Mesendoderm (in vitro differentiated cells): ENCODE measurements around the gene RAB3GAP2.

Experiments
- DNase-seq: peaks from one replicate; pipeline ENCODE4 v3.0.0; 2013
- H2AK5ac ChIP-seq: 2 replicates; pipeline ENCODE4 v1.6.1; 2013; ENCODE audit warnings: low read length, inconsistent platforms
- H2BK120ac ChIP-seq: 2 replicates; pipeline ENCODE4 v1.6.1; 2013; ENCODE audit warnings: low read depth, mild to moderate bottlenecking, low read length, moderate library complexity, mixed read lengths
- H2BK15ac ChIP-seq: replicated peaks from 2 replicates; pipeline ENCODE4 v1.6.1; 2013; ENCODE audit warnings: low read depth, mild to moderate bottlenecking, moderate library complexity
- H2BK5ac ChIP-seq: 2 replicates; pipeline ENCODE4 v1.6.1; 2013; ENCODE audit warnings: low read length, inconsistent platforms
- H3K18ac ChIP-seq: 2 replicates; pipeline ENCODE4 v1.6.1; 2013; ENCODE audit warnings: mild to moderate bottlenecking, low read length, mixed read lengths
- H3K23ac ChIP-seq: one replicate; pipeline ENCODE4 v1.6.1; 2013; ENCODE audit warnings: low read length
- H3K27ac ChIP-seq: 2 replicates; pipeline ENCODE4 v1.5.1; 2013; ENCODE audit warnings: low read depth, mild to moderate bottlenecking, inconsistent platforms, low read length, moderate library complexity
- H3K27me3 ChIP-seq: 2 replicates; pipeline ENCODE4 v1.6.1; 2013; ENCODE audit warnings: low read length, control low read depth, mild to moderate bottlenecking, inconsistent platforms; ENCODE audit not compliant: insufficient read depth, poor library complexity
- H3K36me3 ChIP-seq: 2 replicates; pipeline ENCODE4 v1.6.1; 2013; ENCODE audit warnings: low read length, inconsistent platforms; ENCODE audit not compliant: control insufficient read depth, insufficient read depth
- H3K4ac ChIP-seq: one replicate; pipeline ENCODE4 v1.6.1; 2013; ENCODE audit warnings: low read depth, mild to moderate bottlenecking, low read length, moderate library complexity
- H3K4me1 ChIP-seq: 2 replicates; pipeline ENCODE4 v1.6.1; 2013; ENCODE audit warnings: low read depth, low read length, inconsistent platforms; ENCODE audit not compliant: control insufficient read depth
- H3K4me2 ChIP-seq: 2 replicates; pipeline ENCODE4 v1.6.1; 2013; ENCODE audit warnings: low read length
- H3K4me3 ChIP-seq: 2 replicates; pipeline ENCODE4 v1.5.1; 2013; ENCODE audit warnings: mild to moderate bottlenecking, low read length
- H3K56ac ChIP-seq: one replicate; pipeline ENCODE4 v1.6.1; 2013; ENCODE audit warnings: low read length
- H3K79me1 ChIP-seq: 2 replicates; pipeline ENCODE4 v1.6.1; 2013; ENCODE audit warnings: low read length, inconsistent platforms
- H3K79me2 ChIP-seq: 2 replicates; pipeline ENCODE4 v1.6.1; 2013; ENCODE audit warnings: mild to moderate bottlenecking, low read length; ENCODE audit not compliant: control insufficient read depth, insufficient read depth
- H3K9ac ChIP-seq: 2 replicates; pipeline ENCODE4 v1.6.1; 2013; ENCODE audit warnings: low read length, inconsistent platforms
- H4K5ac ChIP-seq: one replicate; pipeline ENCODE4 v1.6.1; 2013; ENCODE audit warnings: low read length
- H4K8ac ChIP-seq: one replicate; pipeline ENCODE4 v1.6.1; 2013; ENCODE audit warnings: low read depth, mild to moderate bottlenecking, control low read depth, low read length, moderate library complexity
- WGBS: extraction: QIAGEN DNeasy Blood & Tissue Kit; methylation state at CpG from one replicate; pipeline ENCODE4 v1.1.7; 2013; ENCODE audit warnings: low lambda C conversion rate, missing lambda C conversion rate; ENCODE audit not compliant: insufficient coverage; ENCODE audit errors: extremely low coverage; 5-methylcytosine and 5-hydroxymethylcytosine counted together

The RAB3GAP2 gene

DNA sequence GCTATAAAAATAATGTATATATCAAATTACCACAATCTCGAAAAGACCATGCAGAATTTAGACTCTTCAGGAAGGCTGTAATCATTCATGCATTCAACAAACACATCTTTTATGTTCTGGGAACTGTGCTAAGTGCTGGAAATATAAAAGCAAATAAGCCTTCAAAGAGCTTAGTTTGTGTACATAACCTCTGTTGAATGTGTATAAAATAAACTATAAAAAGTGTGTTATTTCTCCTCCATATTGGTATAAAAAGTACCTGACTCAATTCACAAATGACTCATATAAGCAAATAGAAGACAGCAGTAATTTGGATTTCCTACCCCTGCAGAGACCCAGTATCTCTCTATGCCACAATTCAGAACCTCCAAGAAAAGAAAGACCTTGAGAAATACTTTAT, 36.8 kb downstream of the RAB3GAP2 start:
- Histone ChIP-seq H2AK5ac (no peak overlapping the region), H2BK15ac (no peak overlapping the region), H3K23ac (no peak overlapping the region), H3K9ac (no peak overlapping the region), H3K79me2 (peaks cover 5% of the 10 kb centered on the region), H3K4me3 (no peak overlapping the region), H2BK120ac (no peak overlapping the region), H4K5ac (no peak overlapping the region), H3K36me3 (no peaks in the 10 kb centered on the region), H3K79me1 (peaks cover 3% of the 10 kb centered on the region), H2BK5ac (no peak overlapping the region), H3K4me2 (no peak overlapping the region), H3K4ac (no peak overlapping the region), H3K27me3 (no peaks in the 10 kb centered on the region), H4K8ac (no peak overlapping the region), H3K18ac (no peak overlapping the region), H3K27ac (no peak overlapping the region), H3K4me1 (no peaks in the 10 kb centered on the region), H3K56ac (no peak overlapping the region)
- WGBS, result no CpG with 5 or more reads among the region's 1 CpG
- no peak for DNase-seq

DNA sequence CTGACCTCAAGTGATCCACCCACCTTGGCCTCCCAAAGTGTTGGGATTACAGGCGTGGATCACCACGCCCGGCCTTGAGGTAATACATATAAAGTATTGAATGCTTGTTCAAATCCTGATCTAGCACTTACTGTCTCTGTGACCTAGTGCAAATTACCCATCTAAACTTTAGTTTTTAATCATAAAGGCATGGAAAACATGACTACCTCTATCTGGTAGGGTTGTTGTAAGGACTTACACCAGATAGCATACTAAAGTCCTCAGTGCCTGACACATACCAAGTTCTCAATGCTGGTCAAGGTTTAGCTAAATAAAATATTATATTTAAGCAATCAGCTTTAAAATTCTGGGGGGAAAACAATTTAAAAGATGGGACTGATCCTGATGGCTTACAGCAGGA, 38.3 kb downstream of the RAB3GAP2 start:
- no peak overlapping the region for H4K5ac ChIP-seq
- no peak overlapping the region for H3K56ac ChIP-seq
- WGBS, result no CpG with 5 or more reads among the region's 3 CpGs
- no peak overlapping the region for H2BK5ac ChIP-seq
- H2BK15ac ChIP-seq, result no peak overlapping the region
- no peaks in the 10 kb centered on the region for H3K36me3 ChIP-seq
- no peak overlapping the region for H3K9ac ChIP-seq
- H3K79me2 ChIP-seq, result peaks cover 7% of the 10 kb centered on the region
- no peak overlapping the region for H3K18ac ChIP-seq
- no peak overlapping the region for H3K23ac ChIP-seq
- H3K79me1 ChIP-seq, result peaks cover 2% of the 10 kb centered on the region
- H2AK5ac ChIP-seq, result no peak overlapping the region
- no peak for DNase-seq
- H3K27ac ChIP-seq, result no peak overlapping the region
- no peak overlapping the region for H2BK120ac ChIP-seq
- no peak overlapping the region for H4K8ac ChIP-seq
- H3K4ac ChIP-seq, result no peak overlapping the region
- no peaks in the 10 kb centered on the region for H3K4me1 ChIP-seq
- H3K4me3 ChIP-seq, result no peak overlapping the region
- no peak overlapping the region for H3K4me2 ChIP-seq
- no peaks in the 10 kb centered on the region for H3K27me3 ChIP-seq

DNA sequence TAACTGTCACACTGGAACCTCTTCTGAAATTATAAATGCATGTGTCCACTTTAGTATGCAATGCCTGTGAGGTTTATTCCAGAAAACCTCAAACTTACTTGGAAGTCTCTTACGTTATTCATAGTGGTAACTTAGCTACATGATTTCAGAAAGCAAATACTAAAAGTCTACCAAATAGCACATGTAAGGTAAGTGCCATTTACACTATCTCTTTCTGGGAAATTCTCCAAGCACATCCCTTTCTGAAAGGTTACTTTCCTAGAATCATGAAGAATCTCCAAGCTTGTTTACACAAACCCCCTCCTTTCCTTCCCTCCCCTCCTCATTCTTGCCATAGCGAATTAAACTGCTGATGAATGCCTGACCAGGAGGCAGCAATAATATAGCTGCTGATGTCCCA, 42.5 kb downstream of the RAB3GAP2 start:
- H3K18ac ChIP-seq, result no peak overlapping the region

DNA sequence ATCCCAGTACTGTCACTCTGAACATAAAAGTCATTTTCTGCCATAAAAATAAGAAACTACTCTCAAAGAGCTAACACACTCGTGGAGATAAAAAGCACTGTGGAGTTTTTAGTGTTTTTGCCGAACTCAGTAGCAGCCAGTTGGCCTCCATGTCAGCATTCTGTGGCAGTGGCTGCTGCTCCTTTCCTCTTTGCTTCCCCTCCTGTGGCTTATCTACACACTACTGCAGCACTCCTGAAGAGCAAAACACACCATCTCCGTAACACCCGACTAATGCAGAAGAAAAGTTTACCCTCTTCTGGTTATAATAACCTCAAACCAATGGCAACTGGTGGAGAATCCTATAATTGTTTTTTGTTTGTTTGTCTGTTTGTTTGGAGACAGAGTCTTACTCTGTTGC, 44.9 kb downstream of the RAB3GAP2 start:
- Histone ChIP-seq H3K27ac (no peak overlapping the region), H3K56ac (no peak overlapping the region), H3K79me2 (peaks cover 9% of the 10 kb centered on the region), H2AK5ac (no peak overlapping the region), H3K4ac (no peak overlapping the region), H3K23ac (no peak overlapping the region), H3K36me3 (no peaks in the 10 kb centered on the region), H4K5ac (no peak overlapping the region), H2BK5ac (no peak overlapping the region), H3K4me3 (no peak overlapping the region), H3K27me3 (no peaks in the 10 kb centered on the region), H2BK15ac (no peak overlapping the region), H3K18ac (no peak overlapping the region), H3K79me1 (peaks cover 8% of the 10 kb centered on the region), H3K4me2 (no peak overlapping the region), H3K9ac (no peak overlapping the region), H3K4me1 (no peaks in the 10 kb centered on the region), H2BK120ac (no peak overlapping the region), H4K8ac (no peak overlapping the region)
- DNase-seq, result no peak
- WGBS, result no CpG with 5 or more reads among the region's 4 CpGs

More for the DNA sequence above, 42.5 kb downstream of the RAB3GAP2 start:
- Histone ChIP-seq H3K36me3 (no peaks in the 10 kb centered on the region), H3K4me2 (no peak overlapping the region), H2AK5ac (no peak overlapping the region), H3K4me1 (no peaks in the 10 kb centered on the region), H3K4me3 (no peak overlapping the region), H3K23ac (no peak overlapping the region), H4K8ac (no peak overlapping the region), H2BK15ac (no peak overlapping the region), H3K79me2 (peaks cover 9% of the 10 kb centered on the region), H2BK5ac (no peak overlapping the region), H3K27ac (no peak overlapping the region), H4K5ac (no peak overlapping the region), H3K9ac (no peak overlapping the region), H3K56ac (no peak overlapping the region), H3K4ac (no peak overlapping the region), H3K79me1 (peaks cover 8% of the 10 kb centered on the region), H3K27me3 (no peaks in the 10 kb centered on the region), H2BK120ac (no peak overlapping the region)
- DNase-seq, result no peak
- WGBS, result no CpG with 5 or more reads among the region's 2 CpGs

DNA sequence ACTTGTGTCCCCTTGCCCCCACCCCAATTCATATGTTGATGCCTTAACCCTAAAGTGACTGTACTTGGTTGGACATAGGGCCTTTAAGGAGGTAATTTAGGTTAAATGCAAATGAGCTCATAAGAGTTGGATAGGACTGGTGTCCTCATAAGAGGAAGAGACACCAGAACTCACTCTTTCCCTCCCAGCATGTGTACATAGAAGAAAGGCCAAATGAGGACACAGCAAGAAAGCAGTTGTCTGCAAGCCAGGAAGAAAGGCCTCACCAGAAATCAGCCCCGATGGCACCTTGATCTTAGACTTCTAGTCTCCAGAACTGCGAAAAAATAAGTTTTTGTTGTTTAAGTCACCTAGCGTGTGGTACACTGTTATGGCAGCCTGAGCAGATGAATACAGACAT, 45.5 kb downstream of the RAB3GAP2 start:
- H3K27me3 ChIP-seq, result no peaks in the 10 kb centered on the region
- H2AK5ac ChIP-seq, result no peak overlapping the region
- no peak overlapping the region for H3K56ac ChIP-seq
- no peak for DNase-seq
- H3K23ac ChIP-seq, result no peak overlapping the region
- H3K4me3 ChIP-seq, result no peak overlapping the region
- no peak overlapping the region for H3K4ac ChIP-seq
- peaks cover 8% of the 10 kb centered on the region for H3K79me1 ChIP-seq
- H2BK5ac ChIP-seq, result no peak overlapping the region
- H3K79me2 ChIP-seq, result peaks cover 9% of the 10 kb centered on the region
- H3K27ac ChIP-seq, result no peak overlapping the region
- no peaks in the 10 kb centered on the region for H3K4me1 ChIP-seq
- H3K18ac ChIP-seq, result no peak overlapping the region
- H3K9ac ChIP-seq, result no peak overlapping the region
- H2BK120ac ChIP-seq, result no peak overlapping the region
- H3K36me3 ChIP-seq, result no peaks in the 10 kb centered on the region
- no CpG with 5 or more reads among the region's 3 CpGs for whole genome bisulfite sequencing
- H4K8ac ChIP-seq, result no peak overlapping the region
- no peak overlapping the region for H3K4me2 ChIP-seq
- H2BK15ac ChIP-seq, result no peak overlapping the region
- no peak overlapping the region for H4K5ac ChIP-seq

DNA sequence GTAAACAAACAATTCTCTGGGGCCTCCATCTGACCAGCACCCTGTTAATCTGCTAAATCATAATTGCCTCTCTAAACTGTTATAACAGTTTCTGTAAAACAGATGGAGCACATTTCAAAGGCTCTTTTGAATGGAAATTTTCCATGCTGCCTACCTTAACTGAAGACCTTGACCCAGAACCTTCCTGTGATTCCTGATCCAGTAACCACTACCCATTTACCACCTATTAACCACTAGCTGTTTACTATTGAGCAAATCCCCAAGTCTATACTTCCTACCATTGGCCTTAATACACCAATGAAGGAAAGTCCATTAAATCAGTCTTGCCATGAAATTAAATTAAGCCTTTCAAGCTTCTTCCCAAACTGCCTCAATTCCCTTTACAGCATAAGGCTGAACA, 46.3 kb downstream of the RAB3GAP2 start:
- H2BK120ac ChIP-seq, result no peak overlapping the region
- no peaks in the 10 kb centered on the region for H3K4me1 ChIP-seq
- no peak overlapping the region for H4K8ac ChIP-seq
- H3K4me3 ChIP-seq, result no peak overlapping the region
- H3K56ac ChIP-seq, result no peak overlapping the region
- H3K4me2 ChIP-seq, result no peak overlapping the region
- no peak overlapping the region for H3K9ac ChIP-seq
- H3K79me1 ChIP-seq, result peaks cover 7% of the 10 kb centered on the region
- peaks cover 9% of the 10 kb centered on the region for H3K79me2 ChIP-seq
- H3K23ac ChIP-seq, result no peak overlapping the region
- H4K5ac ChIP-seq, result no peak overlapping the region
- no peak overlapping the region for H3K18ac ChIP-seq
- DNase-seq, result no peak
- no peak overlapping the region for H2AK5ac ChIP-seq
- H3K27ac ChIP-seq, result no peak overlapping the region
- no peak overlapping the region for H2BK5ac ChIP-seq
- no peak overlapping the region for H2BK15ac ChIP-seq
- H3K4ac ChIP-seq, result no peak overlapping the region
- H3K36me3 ChIP-seq, result no peaks in the 10 kb centered on the region
- H3K27me3 ChIP-seq, result no peaks in the 10 kb centered on the region
